Fibroblast of lung (primary cell): ENCODE measurements around the gene ADGRV1. TPM values are rescaled to one million over a fixed set of nuclear protein-coding genes. Genes with fewer than 3 reads are reported as not detected.

Experiments used
- DNase-seq, 2 donors: peaks; one replicate each; pipeline versions ENCODE4 v3.0.0 to v3.0.0-alpha.2; 2010; ENCODE audit warnings: low read depth in 2 of 2
- H2AFZ ChIP-seq: 2 replicates; pipeline ENCODE4 v1.5.1; 2012; ENCODE audit warnings: low read length, control low read depth, inconsistent platforms
- H3K27ac ChIP-seq: 2 replicates; pipeline ENCODE4 v1.5.1; 2011; ENCODE audit warnings: low read length, control low read depth; ENCODE audit not compliant: insufficient read depth
- H3K27me3 ChIP-seq: 2 replicates; pipeline ENCODE4 v1.5.1; 2011; ENCODE audit warnings: mild to moderate bottlenecking, low read length; ENCODE audit not compliant: control insufficient read depth, insufficient read depth
- H3K36me3 ChIP-seq: 2 replicates; pipeline ENCODE4 v1.5.1; 2011; ENCODE audit warnings: low read length; ENCODE audit not compliant: control insufficient read depth, insufficient read depth
- H3K4me1 ChIP-seq: 2 replicates; pipeline ENCODE4 v1.5.1; 2011; ENCODE audit warnings: low read length; ENCODE audit not compliant: control insufficient read depth, insufficient read depth; ENCODE audit errors: extremely low read depth
- H3K4me2 ChIP-seq: 2 replicates; pipeline ENCODE4 v1.5.1; 2011; ENCODE audit warnings: low read length, control low read depth; ENCODE audit not compliant: insufficient read depth; ENCODE audit errors: extremely low read depth
- H3K4me3 ChIP-seq, 4 experiments: fragments of 200-600 bp in 1 of 4; sonication (generic) in 1 of 4; replicated peaks in 1 of 4; 2 replicates each; pipeline ENCODE4 v1.5.1; 2011 to 2016; ENCODE audit warnings: low read length in 4 of 4, low read depth in 3 of 4, mild to moderate bottlenecking in 3 of 4, control low read depth in 2 of 4, inconsistent platforms in 1 of 4, mixed read lengths in 1 of 4; ENCODE audit not compliant: insufficient read depth in 1 of 4; ENCODE audit errors: control extremely low read depth in 1 of 4
- H3K79me2 ChIP-seq: 2 replicates; pipeline ENCODE4 v1.5.1; 2012; ENCODE audit warnings: mild to moderate bottlenecking, low read length, inconsistent platforms; ENCODE audit not compliant: control insufficient read depth, insufficient read depth
- H3K9ac ChIP-seq: 2 replicates; pipeline ENCODE4 v1.5.1; 2011; ENCODE audit warnings: mild to moderate bottlenecking, low read length, control low read depth; ENCODE audit not compliant: insufficient read depth
- H3K9me3 ChIP-seq: 2 replicates; pipeline ENCODE4 v1.5.1; 2012; ENCODE audit warnings: low read depth, low read length; ENCODE audit not compliant: control insufficient read depth, insufficient read depth
- H4K20me1 ChIP-seq: 2 replicates; pipeline ENCODE4 v1.5.1; 2011; ENCODE audit warnings: low read length; ENCODE audit not compliant: control insufficient read depth, insufficient read depth; ENCODE audit errors: extremely low read depth
- EZH2 ChIP-seq: IDR thresholded peaks from 2 replicates; pipeline ENCODE4 v1.5.1; 2012; ENCODE audit warnings: low read length, control low read depth, mild to moderate bottlenecking; ENCODE audit errors: missing control alignments
- polyA plus RNA-seq, 2 donors: library from polyadenylated mRNA; depleted of rRNA in 1 of 2; stranded (reverse) in 1 of 2; unstranded in 1 of 2; fragments of >200 nt; gene quantifications; 2 replicates each; pipeline ENCODE4 v1.2.1, GENCODE V29; 2011 to 2012; ENCODE audit warnings: missing spikeins in 1 of 2
- total RNA-seq: library from RNA; depleted of rRNA; stranded (reverse); fragments of >200 nt; gene quantifications from 2 replicates; pipeline ENCODE4 v1.2.1, GENCODE V29; 2014
- TF ChIP-seq, protein P1 (sequence below), 2 donors: IDR thresholded peaks in 1 of 2; conservative IDR thresholded peaks in 1 of 2; 1 replicate in 1 of 2; 2 replicates in 1 of 2; pipeline ENCODE4 v1.5.1; 2011 to 2012; ENCODE audit warnings: low read length in 2 of 2, control low read depth in 1 of 2, inconsistent platforms in 1 of 2, low read depth in 1 of 2, mild to moderate bottlenecking in 1 of 2

Gene ADGRV1
- total and polyA plus RNA-seq, 2 donors (not counting 1 experiment from before 2014, with no cell fraction given): 0.15 to 0.17 TPM

DNA sequence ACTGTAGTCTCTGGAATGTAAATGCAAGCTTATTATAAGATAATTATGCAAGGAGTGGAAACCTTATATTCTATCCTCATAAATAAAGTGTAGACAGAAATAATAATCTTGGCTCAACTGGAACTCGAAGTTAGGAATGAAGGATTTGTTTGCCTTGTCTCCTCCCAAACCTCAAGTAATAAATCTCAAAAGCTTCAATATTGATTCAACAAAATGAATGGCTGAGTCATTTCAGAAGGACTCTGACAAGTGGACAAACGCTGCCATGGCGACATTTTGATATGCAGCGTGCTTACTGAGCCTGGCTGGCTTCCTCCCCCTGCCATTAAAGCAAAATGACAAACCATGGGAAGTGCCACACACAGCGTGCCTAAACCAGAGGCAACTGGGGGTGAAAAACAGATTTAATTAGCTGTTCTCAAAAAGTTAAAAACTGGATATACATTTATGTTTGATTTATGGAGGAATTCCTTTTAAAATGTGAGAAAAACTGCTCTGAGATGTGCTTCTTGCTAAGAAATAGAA is 10.5 kb upstream of the ADGRV1 start:
- no peak overlapping the region for H3K4me2 ChIP-seq
- no peak overlapping the region for H2AFZ ChIP-seq
- TF ChIP-seq, protein P1, sequence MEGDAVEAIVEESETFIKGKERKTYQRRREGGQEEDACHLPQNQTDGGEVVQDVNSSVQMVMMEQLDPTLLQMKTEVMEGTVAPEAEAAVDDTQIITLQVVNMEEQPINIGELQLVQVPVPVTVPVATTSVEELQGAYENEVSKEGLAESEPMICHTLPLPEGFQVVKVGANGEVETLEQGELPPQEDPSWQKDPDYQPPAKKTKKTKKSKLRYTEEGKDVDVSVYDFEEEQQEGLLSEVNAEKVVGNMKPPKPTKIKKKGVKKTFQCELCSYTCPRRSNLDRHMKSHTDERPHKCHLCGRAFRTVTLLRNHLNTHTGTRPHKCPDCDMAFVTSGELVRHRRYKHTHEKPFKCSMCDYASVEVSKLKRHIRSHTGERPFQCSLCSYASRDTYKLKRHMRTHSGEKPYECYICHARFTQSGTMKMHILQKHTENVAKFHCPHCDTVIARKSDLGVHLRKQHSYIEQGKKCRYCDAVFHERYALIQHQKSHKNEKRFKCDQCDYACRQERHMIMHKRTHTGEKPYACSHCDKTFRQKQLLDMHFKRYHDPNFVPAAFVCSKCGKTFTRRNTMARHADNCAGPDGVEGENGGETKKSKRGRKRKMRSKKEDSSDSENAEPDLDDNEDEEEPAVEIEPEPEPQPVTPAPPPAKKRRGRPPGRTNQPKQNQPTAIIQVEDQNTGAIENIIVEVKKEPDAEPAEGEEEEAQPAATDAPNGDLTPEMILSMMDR (conservative IDR thresholded peaks at IDR 0.05 in 1 of 2, IDR thresholded peaks at IDR 0.05 in 1 of 2; ENCODE audit: low read depth in 1 of 2, low read length in 2 of 2): no peak
- TF ChIP-seq EZH2: no peak
- no peaks in the 10 kb centered on the region for H3K36me3 ChIP-seq
- no peak overlapping the region for H3K9ac ChIP-seq
- H3K4me1 ChIP-seq: no peaks in the 10 kb centered on the region
- H4K20me1 ChIP-seq: no peaks in the 10 kb centered on the region
- peaks cover 2% of the 10 kb centered on the region for H3K27me3 ChIP-seq
- no peak overlapping the region for H3K27ac ChIP-seq
- no peaks in the 10 kb centered on the region for H3K79me2 ChIP-seq
- DNase-seq: peak in 1 of 2 donors; percentile 31
- H3K9me3 ChIP-seq: no peaks in the 10 kb centered on the region
- H3K4me3 ChIP-seq: no peak overlapping the region

DNA sequence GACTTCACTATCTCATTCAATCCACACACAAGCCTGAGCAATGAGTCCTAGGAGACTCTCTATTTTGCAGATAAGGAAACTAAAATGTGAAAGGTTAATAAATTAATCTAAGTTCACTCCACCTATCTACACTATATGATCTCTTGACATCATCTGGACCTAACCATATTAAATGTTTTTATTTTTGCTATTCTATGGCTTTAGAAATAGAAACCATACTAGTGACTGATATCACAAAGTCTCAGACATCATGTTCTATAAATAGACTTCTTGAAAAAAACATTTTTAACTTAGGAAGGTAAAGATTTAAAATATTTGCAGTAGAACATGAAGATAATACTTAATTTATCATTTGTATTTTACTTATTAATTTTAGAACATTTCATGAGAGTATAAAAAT is 9.4 kb upstream of the ADGRV1 start:
- Histone ChIP-seq H3K4me1 (no peaks in the 10 kb centered on the region), H3K9me3 (no peaks in the 10 kb centered on the region), H3K4me3 (no peak overlapping the region), H4K20me1 (no peaks in the 10 kb centered on the region), H3K27me3 (peaks cover 2% of the 10 kb centered on the region), H3K9ac (no peak overlapping the region), H3K79me2 (no peaks in the 10 kb centered on the region), H3K4me2 (no peak overlapping the region), H2AFZ (no peak overlapping the region), H3K27ac (no peak overlapping the region), H3K36me3 (no peaks in the 10 kb centered on the region)
- TF ChIP-seq, protein P1 (conservative IDR thresholded peaks at IDR 0.05 in 1 of 2, IDR thresholded peaks at IDR 0.05 in 1 of 2; ENCODE audit: low read depth in 1 of 2, low read length in 2 of 2): no peak
- no peak for TF ChIP-seq EZH2
- no peak for DNase-seq

DNA sequence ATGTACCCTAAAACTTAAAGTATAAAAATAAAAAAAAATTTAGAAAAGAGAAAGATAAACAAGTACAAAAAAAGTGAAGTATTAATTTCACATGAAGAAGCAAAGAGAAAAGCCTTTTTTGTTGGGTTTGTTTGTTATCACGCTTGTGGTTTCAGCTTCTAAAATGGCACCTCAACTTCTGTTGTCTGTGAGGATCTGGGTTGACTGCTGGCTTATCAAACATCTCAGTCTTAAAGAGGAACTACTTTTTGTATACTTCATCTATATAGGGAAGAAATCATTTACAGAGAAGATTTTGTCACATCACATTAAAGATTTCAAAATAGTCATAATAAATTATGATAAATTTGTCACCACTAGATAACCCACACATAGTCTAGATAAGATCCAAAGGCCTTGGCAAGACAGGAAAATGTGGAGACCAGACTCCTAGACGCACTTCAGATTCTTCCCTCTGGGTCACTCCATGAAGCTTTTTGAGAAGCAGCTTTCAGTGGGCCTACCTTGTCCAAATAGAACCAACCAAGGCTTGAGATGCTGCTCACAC is 8.8 kb upstream of the ADGRV1 start:
- H3K9me3 ChIP-seq: no peaks in the 10 kb centered on the region
- no peak overlapping the region for H2AFZ ChIP-seq
- H3K79me2 ChIP-seq: no peaks in the 10 kb centered on the region
- H3K27me3 ChIP-seq: peaks cover 2% of the 10 kb centered on the region
- no peak overlapping the region for H3K27ac ChIP-seq
- TF ChIP-seq, protein P1 (conservative IDR thresholded peaks at IDR 0.05 in 1 of 2, IDR thresholded peaks at IDR 0.05 in 1 of 2; ENCODE audit: low read depth in 1 of 2, low read length in 2 of 2): no peak
- TF ChIP-seq EZH2: no peak
- H3K36me3 ChIP-seq: no peaks in the 10 kb centered on the region
- no peak overlapping the region for H3K4me2 ChIP-seq
- no peak overlapping the region for H3K9ac ChIP-seq
- H4K20me1 ChIP-seq: no peaks in the 10 kb centered on the region
- DNase-seq: no peak
- no peak overlapping the region for H3K4me3 ChIP-seq
- H3K4me1 ChIP-seq: no peaks in the 10 kb centered on the region
